SJCRH30 (cell line): ENCODE data around the gene FRMPD4. TPM values are rescaled to one million over a fixed set of nuclear protein-coding genes. Genes with fewer than 3 reads are reported as not detected.

Source experiments
- DNase-seq, 2 experiments: peaks; one replicate each; pipeline ENCODE4 v3.0.0-alpha.2; 2015 to 2020
- H3K27ac ChIP-seq: fragments of 250-450 bp; sonication (Bioruptor Pico); 2 replicates; pipeline ENCODE4 v1.5.1; 2020; ENCODE audit warnings: mild to moderate bottlenecking, moderate library complexity
- H3K27me3 ChIP-seq: fragments of 250-450 bp; sonication (Bioruptor Pico); 2 replicates; pipeline ENCODE4 v1.5.1; 2020; ENCODE audit warnings: mild to moderate bottlenecking, moderate library complexity
- H3K36me3 ChIP-seq: fragments of 250-450 bp; sonication (Bioruptor Pico); 2 replicates; pipeline ENCODE4 v1.5.1; 2020; ENCODE audit warnings: mild to moderate bottlenecking, moderate library complexity
- H3K4me1 ChIP-seq: fragments of 250-450 bp; sonication (Bioruptor Pico); 2 replicates; pipeline ENCODE4 v1.5.1; 2020; ENCODE audit warnings: mild to moderate bottlenecking, moderate library complexity
- H3K4me3 ChIP-seq: fragments of 250-450 bp; sonication (Bioruptor Pico); 2 replicates; pipeline ENCODE4 v1.5.1; 2020; ENCODE audit warnings: mild to moderate bottlenecking, moderate library complexity
- H3K9me3 ChIP-seq: fragments of 250-450 bp; sonication (Bioruptor Pico); replicated peaks from 2 replicates; pipeline ENCODE4 v1.5.1; 2020; ENCODE audit warnings: mild to moderate bottlenecking, moderate library complexity
- total RNA-seq: library from RNA; depleted of rRNA; stranded (reverse); fragments of >200 nt; shearing (Covaris generic); gene quantifications from 2 replicates; pipeline ENCODE4 v1.2.3, GENCODE V29; 2014

Gene FRMPD4
- total RNA-seq, 1 experiment from 2014 or later, result not detected

GRCh38 chrX:12441381-12442128 lies 303.3 kb downstream of the FRMPD4 start:
- H3K4me1 ChIP-seq, result no peaks in the 10 kb centered on the region
- H3K27ac ChIP-seq, result no peak overlapping the region
- H3K9me3 ChIP-seq, result no peaks in the 10 kb centered on the region
- no peak for DNase-seq
- no peak overlapping the region for H3K4me3 ChIP-seq
- no peaks in the 10 kb centered on the region for H3K36me3 ChIP-seq
- H3K27me3 ChIP-seq, result no peaks in the 10 kb centered on the region; the same call in 1 of the 2 replicates

DNA sequence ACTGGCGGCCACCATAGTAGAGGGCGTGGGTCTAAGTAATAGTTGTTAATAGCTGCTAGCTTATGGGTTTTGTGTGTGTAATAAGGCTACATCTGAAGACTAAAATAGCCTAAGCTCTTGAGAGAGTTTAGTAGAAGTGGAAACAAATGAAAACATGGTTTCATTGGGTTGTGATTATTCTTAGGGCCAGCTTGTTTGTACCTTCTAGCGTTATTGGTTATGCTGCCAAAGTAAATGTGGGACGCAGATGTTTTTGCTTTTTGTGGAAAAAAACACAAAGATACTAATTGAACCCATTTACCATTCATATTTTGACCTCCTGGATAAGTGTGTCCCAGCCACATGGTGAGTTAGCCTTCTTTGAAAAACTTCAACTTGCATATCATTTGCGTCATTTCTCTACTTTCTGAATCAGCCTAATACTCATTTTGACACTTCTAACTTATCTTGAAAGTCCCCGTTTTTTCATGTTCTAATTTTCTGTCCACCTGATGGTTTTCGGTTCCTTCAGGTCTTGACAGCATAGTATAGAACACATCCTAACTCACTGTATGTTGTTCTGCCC lies 305.3 kb downstream of the FRMPD4 start:
- Histone ChIP-seq H3K4me1 (no peaks in the 10 kb centered on the region), H3K27me3 (no peaks in the 10 kb centered on the region; the same call in 1 of the 2 replicates)
- DNase-seq, result no peak

GRCh38 chrX:12446342-12447075 lies 308.2 kb downstream of the FRMPD4 start:
- H3K27me3 ChIP-seq, result no peaks in the 10 kb centered on the region
- no peak overlapping the region for H3K4me3 ChIP-seq
- no peaks in the 10 kb centered on the region for H3K4me1 ChIP-seq
- no peaks in the 10 kb centered on the region for H3K36me3 ChIP-seq
- DNase-seq, result no peak
- H3K9me3 ChIP-seq, result no peaks in the 10 kb centered on the region
- no peak overlapping the region for H3K27ac ChIP-seq

More for the DNA sequence above, 305.3 kb downstream of the FRMPD4 start:
- Histone ChIP-seq H3K36me3 (no peaks in the 10 kb centered on the region), H3K4me3 (no peak overlapping the region), H3K9me3 (no peaks in the 10 kb centered on the region), H3K27ac (no peak overlapping the region)

GRCh38 chrX:12447448-12448064 lies 309.3 kb downstream of the FRMPD4 start:
- no peak overlapping the region for H3K4me3 ChIP-seq
- H3K4me1 ChIP-seq, result no peaks in the 10 kb centered on the region
- no peaks in the 10 kb centered on the region for H3K36me3 ChIP-seq
- H3K9me3 ChIP-seq, result no peaks in the 10 kb centered on the region
- no peak for DNase-seq
- H3K27me3 ChIP-seq, result no peaks in the 10 kb centered on the region
- H3K27ac ChIP-seq, result no peak overlapping the region

GRCh38 chrX:12452268-12452667 lies 314.0 kb downstream of the FRMPD4 start:
- DNase-seq, result no peak
- Histone ChIP-seq H3K4me1 (no peaks in the 10 kb centered on the region), H3K36me3 (no peaks in the 10 kb centered on the region), H3K27ac (no peak overlapping the region), H3K27me3 (peaks cover 6% of the 10 kb centered on the region; the same call in 1 of the 2 replicates), H3K9me3 (no peaks in the 10 kb centered on the region), H3K4me3 (no peak overlapping the region)

DNA sequence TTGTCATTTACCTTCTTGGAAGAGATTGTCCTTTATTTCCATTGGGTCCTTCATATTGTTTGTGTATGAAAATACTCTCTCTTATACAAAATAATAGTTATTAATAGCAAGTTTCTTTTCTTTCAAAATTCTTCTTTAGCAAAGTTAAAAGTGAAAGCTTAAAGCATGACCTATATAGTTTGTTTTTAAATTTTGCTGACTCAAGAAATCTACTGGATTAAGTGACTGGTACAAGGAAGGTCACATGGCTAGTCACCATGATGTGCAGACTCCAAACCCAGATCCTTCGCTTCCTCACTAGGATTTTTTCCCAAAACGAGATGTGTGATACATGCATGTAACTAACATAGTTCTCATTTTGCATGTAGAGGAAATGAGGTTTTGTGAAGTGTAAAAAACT lies 322.7 kb downstream of the FRMPD4 start:
- no peak overlapping the region for H3K27ac ChIP-seq
- no peak for DNase-seq
- H3K36me3 ChIP-seq, result no peaks in the 10 kb centered on the region
- H3K4me3 ChIP-seq, result no peak overlapping the region
- no peaks in the 10 kb centered on the region for H3K9me3 ChIP-seq
- no peaks in the 10 kb centered on the region for H3K4me1 ChIP-seq
- no peaks in the 10 kb centered on the region for H3K27me3 ChIP-seq

DNA sequence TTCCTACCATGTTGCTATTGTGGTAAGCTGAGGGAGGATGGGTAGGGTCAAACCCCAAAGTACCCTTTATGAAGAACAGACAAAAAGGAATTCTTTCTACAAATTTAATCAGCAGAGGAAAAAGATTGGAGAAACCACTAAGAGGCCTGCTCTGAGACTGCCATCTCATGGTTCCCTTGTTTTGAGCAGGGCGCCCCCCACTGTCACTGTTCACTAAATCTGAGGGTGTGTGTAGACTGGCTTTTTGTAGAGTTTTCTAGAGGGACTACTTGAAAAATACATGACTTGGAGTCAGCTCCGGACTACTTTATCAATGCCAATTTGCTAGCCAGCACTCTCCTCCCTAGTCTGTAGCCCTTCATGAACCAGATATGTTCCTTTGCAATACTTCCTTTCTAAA lies 324.8 kb downstream of the FRMPD4 start:
- H3K36me3 ChIP-seq, result no peaks in the 10 kb centered on the region
- no peaks in the 10 kb centered on the region for H3K27me3 ChIP-seq
- H3K27ac ChIP-seq, result no peak overlapping the region
- H3K9me3 ChIP-seq, result no peaks in the 10 kb centered on the region
- no peak for DNase-seq
- no peaks in the 10 kb centered on the region for H3K4me1 ChIP-seq
- H3K4me3 ChIP-seq, result no peak overlapping the region

DNA sequence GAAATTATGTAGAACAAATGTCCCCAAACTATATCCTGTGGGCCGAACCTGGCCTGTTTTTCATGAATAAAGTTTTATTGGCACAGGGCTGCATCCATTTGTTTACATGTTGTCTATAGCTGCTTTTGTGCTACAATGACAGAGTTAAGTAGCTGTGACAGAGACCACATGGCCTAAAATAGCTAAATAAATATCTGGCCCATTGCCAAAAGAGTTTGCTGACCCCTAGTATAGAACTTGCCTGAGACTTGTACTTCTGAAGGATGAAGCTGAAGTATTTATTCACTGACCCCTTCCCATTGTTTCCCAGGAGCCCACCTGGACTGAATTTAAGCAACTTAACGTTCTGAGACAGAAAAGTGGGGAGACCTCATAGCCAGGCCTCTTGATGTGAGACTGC lies 325.6 kb downstream of the FRMPD4 start:
- Histone ChIP-seq H3K27me3 (no peaks in the 10 kb centered on the region; the same call in 1 of the 2 replicates), H3K36me3 (no peaks in the 10 kb centered on the region), H3K27ac (no peak overlapping the region), H3K4me3 (no peak overlapping the region), H3K4me1 (no peaks in the 10 kb centered on the region), H3K9me3 (no peaks in the 10 kb centered on the region)
- peak in 1 of 2 experiments; percentile 3 for DNase-seq

DNA sequence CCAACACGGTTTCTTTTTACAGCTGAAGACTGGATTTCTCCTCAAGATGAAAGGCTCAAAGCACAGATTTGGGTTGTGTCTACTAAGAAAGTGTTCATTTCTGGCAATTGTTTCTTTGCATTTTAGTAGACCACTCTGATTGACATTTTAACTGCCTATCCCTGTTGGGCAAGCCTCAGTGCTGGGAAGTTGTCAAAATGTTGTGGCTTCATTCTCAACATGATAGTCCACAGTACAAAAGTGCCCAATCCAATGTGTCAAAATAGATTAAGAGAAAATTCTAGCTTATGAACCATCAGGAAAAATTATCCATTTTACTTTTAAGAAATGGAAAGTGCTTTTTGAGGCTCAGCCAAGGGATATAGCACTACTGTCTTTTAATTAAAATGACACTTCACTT lies 329.0 kb downstream of the FRMPD4 start:
- H3K36me3 ChIP-seq, result no peaks in the 10 kb centered on the region
- no peaks in the 10 kb centered on the region for H3K9me3 ChIP-seq
- no peak overlapping the region for H3K4me3 ChIP-seq
- no peak for DNase-seq
- no peaks in the 10 kb centered on the region; the same call in 1 of the 2 replicates for H3K27me3 ChIP-seq
- no peak overlapping the region for H3K27ac ChIP-seq
- no peaks in the 10 kb centered on the region for H3K4me1 ChIP-seq

- Histone ChIP-seq H3K36me3 (no peaks in the 10 kb centered on the region), H3K9me3 (no peaks in the 10 kb centered on the region), H3K27ac (no peak overlapping the region), H3K4me3 (no peak overlapping the region), H3K27me3 (no peaks in the 10 kb centered on the region; the same call in 1 of the 2 replicates), H3K4me1 (no peaks in the 10 kb centered on the region)
- peak; percentile 5 to 17 for DNase-seq
These were observed 331.0 kb downstream of the FRMPD4 start for GRCh38 chrX:12469296-12469695.

DNA sequence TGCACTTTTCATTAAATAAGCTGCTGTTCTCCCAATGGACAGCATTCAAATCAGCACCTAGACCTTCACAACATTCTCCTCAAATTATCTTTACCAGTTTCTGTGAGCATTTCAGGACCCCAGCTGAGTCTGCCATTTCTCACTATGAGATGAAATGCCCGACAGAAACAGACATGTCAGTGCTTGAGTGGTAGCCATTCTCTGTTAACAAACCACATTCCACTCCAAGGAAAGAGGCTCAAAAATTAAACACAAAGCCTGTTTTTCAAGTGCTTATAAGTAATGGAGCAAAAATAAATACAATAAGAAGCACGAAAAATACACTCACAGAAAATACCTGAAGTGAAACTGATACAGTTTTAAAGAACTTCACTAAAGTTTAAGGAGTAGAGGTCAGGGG lies 332.8 kb downstream of the FRMPD4 start:
- Histone ChIP-seq H3K36me3 (no peaks in the 10 kb centered on the region), H3K4me3 (no peak overlapping the region), H3K27ac (no peak overlapping the region), H3K27me3 (no peaks in the 10 kb centered on the region; the same call in 1 of the 2 replicates), H3K9me3 (no peaks in the 10 kb centered on the region), H3K4me1 (no peaks in the 10 kb centered on the region)
- DNase-seq, result no peak

DNA sequence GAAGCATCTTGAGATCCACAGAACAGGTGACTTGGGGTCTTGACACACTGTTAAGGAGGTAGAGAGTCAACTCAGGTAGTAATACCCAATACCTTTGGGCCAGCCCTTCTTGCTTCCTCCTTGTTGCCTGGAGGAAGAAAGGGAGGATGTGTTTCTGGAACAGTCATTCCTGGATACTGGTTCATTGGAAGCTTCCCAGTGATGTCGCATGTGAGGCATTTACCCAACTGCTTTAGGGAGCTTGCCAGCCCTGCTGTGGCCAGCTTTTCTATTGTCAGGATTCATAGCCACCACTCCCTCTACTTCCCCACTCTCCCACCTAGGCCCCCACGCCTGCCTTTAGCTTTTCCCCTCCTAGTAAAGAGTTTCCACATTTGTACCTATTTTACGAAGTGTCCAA lies 342.7 kb downstream of the FRMPD4 start:
- H3K4me3 ChIP-seq, result no peak overlapping the region
- no peaks in the 10 kb centered on the region for H3K36me3 ChIP-seq
- H3K27ac ChIP-seq, result no peak overlapping the region
- H3K27me3 ChIP-seq, result no peaks in the 10 kb centered on the region
- no peaks in the 10 kb centered on the region for H3K9me3 ChIP-seq
- no peak for DNase-seq
- no peaks in the 10 kb centered on the region for H3K4me1 ChIP-seq

DNA sequence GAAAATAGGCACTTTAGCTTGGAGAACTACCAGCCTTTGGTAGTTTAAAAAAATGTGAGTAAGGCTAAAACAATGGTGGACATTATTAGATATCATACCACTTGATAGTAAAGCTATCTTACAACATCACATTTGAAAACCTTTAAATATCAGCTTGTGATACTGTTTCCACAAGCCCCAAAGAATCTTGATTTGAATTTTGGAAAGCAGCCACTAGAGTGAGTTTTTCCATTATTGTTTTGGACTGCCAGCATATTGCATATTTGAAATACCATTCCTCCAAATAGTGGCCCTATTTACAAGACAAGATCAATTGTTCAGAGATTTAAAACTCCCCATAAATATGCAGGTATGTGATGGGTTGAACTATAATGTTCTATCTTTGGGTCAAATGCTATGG lies 349.9 kb downstream of the FRMPD4 start:
- no peaks in the 10 kb centered on the region for H3K36me3 ChIP-seq

GRCh38 chrX:12488771-12489170 lies 350.5 kb downstream of the FRMPD4 start:
- no peaks in the 10 kb centered on the region for H3K27me3 ChIP-seq
- no peaks in the 10 kb centered on the region for H3K9me3 ChIP-seq
- no peaks in the 10 kb centered on the region for H3K36me3 ChIP-seq
- no peak overlapping the region for H3K4me3 ChIP-seq
- no peak overlapping the region for H3K27ac ChIP-seq
- no peak for DNase-seq
- no peaks in the 10 kb centered on the region for H3K4me1 ChIP-seq

More for the DNA sequence above, 349.9 kb downstream of the FRMPD4 start:
- Histone ChIP-seq H3K27ac (no peak overlapping the region), H3K9me3 (no peaks in the 10 kb centered on the region), H3K27me3 (no peaks in the 10 kb centered on the region), H3K4me3 (no peak overlapping the region), H3K4me1 (no peaks in the 10 kb centered on the region)
- no peak for DNase-seq

GRCh38 chrX:12489341-12489740 lies 351.1 kb downstream of the FRMPD4 start:
- Histone ChIP-seq H3K27ac (no peak overlapping the region), H3K4me3 (no peak overlapping the region), H3K36me3 (no peaks in the 10 kb centered on the region), H3K9me3 (no peaks in the 10 kb centered on the region), H3K4me1 (no peaks in the 10 kb centered on the region), H3K27me3 (no peaks in the 10 kb centered on the region)
- no peak for DNase-seq
